Endothelial cell of umbilical vein (primary cell): ENCODE measurements around the gene ARHGAP30. TPM values are rescaled to one million over a fixed set of nuclear protein-coding genes. Genes with fewer than 3 reads are reported as not detected.
A peak's percentile ranks its signal among the peaks of the same experiment; 100 is the strongest.

Source experiments
- BruUV-seq: library from RNA; stranded (reverse); fragments of 400-500 nt; replicated peaks from 2 replicates; lab custom pipeline; 2021; lab: Mats Ljungman, UMichigan
- CTCF ChIA-PET: fragments of 300-600, 350-600 bp; sonication (Branson Sonifier 250); formaldehyde crosslinking; loops from one replicate; lab custom pipeline; 2021; ENCODE audit warnings: antibody characterized with exemption, inconsistent platforms; lab: Charles Lee
- POLR2A ChIA-PET: fragments of 300-600, 350-600 bp; sonication (Branson Sonifier 250); formaldehyde crosslinking; loops from one replicate; lab custom pipeline; 2021; ENCODE audit warnings: antibody characterized with exemption, inconsistent platforms; lab: Charles Lee
- DNase-seq: peaks from one replicate; pipeline ENCODE4 v3.0.0-alpha.2; 2011; ENCODE audit warnings: low read depth, low spot score
- FAIRE-seq: peaks from 2 replicates; lab custom pipeline; 2011; peaks lifted over from hg19 to GRCh38; lab: Jason Lieb, UNC
- H2AFZ ChIP-seq: 2 replicates; pipeline ENCODE4 v1.6.0; 2012; ENCODE audit warnings: low read depth, low read length, control low read depth, inconsistent platforms
- H3K27ac ChIP-seq: 2 replicates; pipeline ENCODE4 v1.5.1; 2011; ENCODE audit warnings: low read depth, mild to moderate bottlenecking, control low read depth, low read length, moderate library complexity; ENCODE audit not compliant: insufficient read depth
- H3K27me3 ChIP-seq, 2 experiments: 2 replicates each; pipeline versions ENCODE4 v1.6.0 to v1.6.1; 2011; ENCODE audit warnings: low read length in 2 of 2, mixed read lengths in 1 of 2; ENCODE audit not compliant: control insufficient read depth in 2 of 2, insufficient read depth in 2 of 2
- H3K36me3 ChIP-seq, 2 experiments: 2 replicates in 1 of 2; 3 replicates in 1 of 2; pipeline ENCODE4 v1.5.1; 2011; ENCODE audit warnings: low read length in 2 of 2, mild to moderate bottlenecking in 1 of 2, moderate library complexity in 1 of 2; ENCODE audit not compliant: control insufficient read depth in 2 of 2, insufficient read depth in 2 of 2; ENCODE audit errors: extremely low read depth in 1 of 2
- H3K4me1 ChIP-seq: 3 replicates; pipeline ENCODE4 v1.5.1; 2011; ENCODE audit warnings: mild to moderate bottlenecking, low read length; ENCODE audit not compliant: control insufficient read depth, insufficient read depth; ENCODE audit errors: extremely low read depth
- H3K4me2 ChIP-seq: 2 replicates; pipeline ENCODE4 v1.6.1; 2011; ENCODE audit warnings: low read length, control low read depth, mixed read lengths; ENCODE audit not compliant: insufficient read depth
- H3K4me3 ChIP-seq, 3 experiments: fragments of 200-600 bp in 1 of 3; sonication (generic), shearing (Covaris generic) in 1 of 3; replicated peaks in 1 of 3; 2 replicates each; pipeline ENCODE4 v1.5.1; 2011 to 2016; ENCODE audit warnings: control low read depth in 3 of 3, low read length in 3 of 3, mild to moderate bottlenecking in 2 of 3, inconsistent platforms in 1 of 3, low read depth in 1 of 3, moderate library complexity in 1 of 3; ENCODE audit not compliant: insufficient read depth in 1 of 3
- H3K79me2 ChIP-seq: 2 replicates; pipeline ENCODE4 v1.6.0; 2012; ENCODE audit warnings: low read length, inconsistent platforms; ENCODE audit not compliant: control insufficient read depth, insufficient read depth
- H3K9ac ChIP-seq: replicated peaks from 2 replicates; pipeline ENCODE3; 2011; ENCODE audit warnings: low read length, control low read depth; ENCODE audit not compliant: insufficient read depth; ENCODE audit errors: extremely low read depth
- H3K9me1 ChIP-seq: replicated peaks from 3 replicates; pipeline ENCODE4 v1.6.0; 2011; ENCODE audit warnings: mild to moderate bottlenecking, low read length; ENCODE audit not compliant: control insufficient read depth, insufficient read depth; ENCODE audit errors: extremely low read depth
- H3K9me3 ChIP-seq: replicated peaks from 2 replicates; pipeline ENCODE4 v1.5.1; 2012; ENCODE audit warnings: low read length, inconsistent platforms; ENCODE audit not compliant: control insufficient read depth, insufficient read depth
- H4K20me1 ChIP-seq: replicated peaks from 2 replicates; pipeline ENCODE3; 2011; ENCODE audit warnings: mild to moderate bottlenecking, low read length; ENCODE audit not compliant: control insufficient read depth, insufficient read depth; ENCODE audit errors: extremely low read depth
- EZH2 ChIP-seq: IDR thresholded peaks from 2 replicates; pipeline ENCODE4 v1.6.1; 2012; ENCODE audit warnings: borderline replicate concordance, low read depth, mild to moderate bottlenecking, moderate library complexity, low read length, inconsistent platforms; ENCODE audit not compliant: severe bottlenecking
- FOS ChIP-seq: IDR thresholded peaks from 2 replicates; pipeline ENCODE4 v1.6.1; 2011; ENCODE audit warnings: mild to moderate bottlenecking, low read length, moderate library complexity, borderline replicate concordance; ENCODE audit not compliant: insufficient read depth
- GATA2 ChIP-seq: IDR thresholded peaks from 2 replicates; pipeline ENCODE4 v1.7.0; 2011; ENCODE audit warnings: low read depth, mild to moderate bottlenecking, moderate library complexity, mixed read lengths, low read length; ENCODE audit not compliant: insufficient read length, insufficient read depth
- MAX ChIP-seq: IDR thresholded peaks from 2 replicates; pipeline ENCODE4 v1.6.1; 2011; ENCODE audit not compliant: insufficient read depth, insufficient read length
- POLR2A ChIP-seq: IDR thresholded peaks from 2 replicates; pipeline ENCODE4 v1.6.1; 2012; ENCODE audit warnings: low read depth, mild to moderate bottlenecking, control low read depth, low read length
- dilution Hi-C: fragments of 300-500 bp; cut with MboI; formaldehyde crosslinking; loops from one replicate; pipeline ENCODE4 v1.15.0; 2019; ENCODE audit warnings: low sequenced_read_pairs; ENCODE audit not compliant: extremely low pct_ligation_motif_present
- intact Hi-C: fragments of 100-400 bp; cut with micrococcal nuclease; formaldehyde crosslinking; loops from one replicate; pipeline ENCODE4 v1.10.0; 2022
- polyA plus RNA-seq, 4 experiments: library from polyadenylated mRNA; depleted of rRNA in 3 of 4; stranded (reverse) in 3 of 4; unstranded in 1 of 4; fragments of >200 nt; gene quantifications; 2 replicates each; pipeline versions ENCODE4 v1.2.1 to v1.2.3, GENCODE V29; 2011 to 2012; ENCODE audit warnings: missing spikeins in 1 of 4
- total RNA-seq: library from RNA; stranded (reverse); gene quantifications from 2 replicates; pipeline ENCODE4 v1.2.3, GENCODE V29; 2021
- TF ChIP-seq, protein P1 (sequence below), 2 donors: IDR thresholded peaks; 1 replicate in 1 of 2; 2 replicates in 1 of 2; pipeline ENCODE4 v1.5.1; 2011; ENCODE audit warnings: low read length in 2 of 2, mild to moderate bottlenecking in 2 of 2, moderate library complexity in 2 of 2, control low read depth in 1 of 2, inconsistent platforms in 1 of 2, low read depth in 1 of 2; ENCODE audit not compliant: insufficient read depth in 1 of 2; ENCODE audit errors: extremely low read depth in 1 of 2

ARHGAP30 gene
- total and polyA plus RNA-seq, 2 donors (not counting 3 experiments of a cell fraction or from before 2014, with no cell fraction given) = not detected

DNA sequence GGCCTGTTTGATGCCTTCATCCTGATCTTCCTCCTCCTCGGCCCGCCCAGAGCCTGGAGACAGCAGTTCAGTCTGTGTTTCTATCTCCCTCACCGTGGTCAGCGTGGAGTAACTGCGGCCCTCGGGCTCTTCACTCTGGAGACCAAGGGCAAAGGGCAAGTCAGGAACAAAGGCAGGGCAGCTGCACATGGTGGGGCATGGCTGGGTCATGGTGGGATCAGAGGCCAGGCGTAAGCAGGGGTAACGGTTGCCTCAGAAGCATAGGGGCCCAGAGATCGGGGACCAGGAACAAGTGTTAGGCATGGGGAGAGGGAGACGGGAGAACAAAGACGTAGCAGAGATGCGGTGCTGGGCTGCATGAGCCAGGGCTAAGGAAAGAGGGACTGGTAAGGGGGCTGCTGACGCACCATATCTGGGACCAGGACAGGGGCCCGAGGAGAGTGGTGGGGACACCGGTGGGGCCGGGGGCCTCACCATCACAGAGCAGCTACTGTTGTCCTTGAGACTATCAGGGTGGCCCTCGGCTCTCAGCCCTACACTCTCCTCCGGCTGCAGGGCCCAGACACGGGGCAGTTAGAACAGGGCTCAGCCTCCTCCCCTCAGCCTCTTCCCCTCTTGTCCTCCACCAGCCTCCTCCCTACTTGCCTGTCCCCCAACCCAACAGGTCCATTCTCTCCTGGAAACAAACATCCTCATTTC, 3.2 kb upstream of the ARHGAP30 start:
- intact Hi-C loops = no loop called here

GRCh38 chr1:161071886-161072371, 2.2 kb upstream of the ARHGAP30 start:
- BruUV-seq = no TSS peak
- Histone ChIP-seq H3K4me1 (no peaks in the 10 kb centered on the region), H2AFZ (no peak overlapping the region), H3K27ac (no peak overlapping the region), H4K20me1 (no peaks in the 10 kb centered on the region), H3K4me3 (no peak overlapping the region), H3K27me3 (no peaks in the 10 kb centered on the region), H3K4me2 (no peak overlapping the region), H3K9me3 (no peaks in the 10 kb centered on the region), H3K9ac (no peak overlapping the region), H3K36me3 (no peaks in the 10 kb centered on the region), H3K9me1 (no peaks in the 10 kb centered on the region), H3K79me2 (no peaks in the 10 kb centered on the region)
- DNase-seq = no peak
- dilution Hi-C loops = no loop called here
- POLR2A ChIA-PET = no interaction called here
- intact Hi-C loops = no loop called here
- CTCF ChIA-PET = interaction anchor here (0.8 to 1.4 kb wide), 4 partner anchors 26 to 74 kb away, joined by 3 to 8 read pairs (median 5); partner anchors contain the start of gene KLHDC9
- no peak for FAIRE-seq
- TF ChIP-seq, protein P1, sequence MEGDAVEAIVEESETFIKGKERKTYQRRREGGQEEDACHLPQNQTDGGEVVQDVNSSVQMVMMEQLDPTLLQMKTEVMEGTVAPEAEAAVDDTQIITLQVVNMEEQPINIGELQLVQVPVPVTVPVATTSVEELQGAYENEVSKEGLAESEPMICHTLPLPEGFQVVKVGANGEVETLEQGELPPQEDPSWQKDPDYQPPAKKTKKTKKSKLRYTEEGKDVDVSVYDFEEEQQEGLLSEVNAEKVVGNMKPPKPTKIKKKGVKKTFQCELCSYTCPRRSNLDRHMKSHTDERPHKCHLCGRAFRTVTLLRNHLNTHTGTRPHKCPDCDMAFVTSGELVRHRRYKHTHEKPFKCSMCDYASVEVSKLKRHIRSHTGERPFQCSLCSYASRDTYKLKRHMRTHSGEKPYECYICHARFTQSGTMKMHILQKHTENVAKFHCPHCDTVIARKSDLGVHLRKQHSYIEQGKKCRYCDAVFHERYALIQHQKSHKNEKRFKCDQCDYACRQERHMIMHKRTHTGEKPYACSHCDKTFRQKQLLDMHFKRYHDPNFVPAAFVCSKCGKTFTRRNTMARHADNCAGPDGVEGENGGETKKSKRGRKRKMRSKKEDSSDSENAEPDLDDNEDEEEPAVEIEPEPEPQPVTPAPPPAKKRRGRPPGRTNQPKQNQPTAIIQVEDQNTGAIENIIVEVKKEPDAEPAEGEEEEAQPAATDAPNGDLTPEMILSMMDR (IDR thresholded peaks at IDR 0.05; ENCODE audit: extremely low read depth in 1 of 2, insufficient read depth in 1 of 2, low read depth in 1 of 2, low read length in 2 of 2) = peak; percentile 25 to 26
- TF ChIP-seq POLR2A = no peak

More for the DNA sequence above, 3.2 kb upstream of the ARHGAP30 start:
- FAIRE-seq = no peak
- H3K36me3 ChIP-seq = no peaks in the 10 kb centered on the region
- dilution Hi-C loops = no loop called here
- no peak overlapping the region for H3K4me2 ChIP-seq
- ChIA-PET POLR2A (no interaction called here), CTCF (no interaction called here)
- no TSS peak for BruUV-seq
- no peaks in the 10 kb centered on the region for H3K27me3 ChIP-seq
- H3K4me1 ChIP-seq = no peaks in the 10 kb centered on the region
- H3K9me3 ChIP-seq = no peaks in the 10 kb centered on the region
- H4K20me1 ChIP-seq = no peaks in the 10 kb centered on the region
- H3K27ac ChIP-seq = no peak overlapping the region
- no peak overlapping the region for H3K9ac ChIP-seq
- no peak for DNase-seq
- TF ChIP-seq FOS = no peak
- no peak for TF ChIP-seq POLR2A
- TF ChIP-seq MAX = no peak
- TF ChIP-seq GATA2 = no peak
- no peak for TF ChIP-seq EZH2
- H3K79me2 ChIP-seq = no peaks in the 10 kb centered on the region
- H2AFZ ChIP-seq = no peak overlapping the region
- H3K9me1 ChIP-seq = no peaks in the 10 kb centered on the region
- H3K4me3 ChIP-seq = no peak overlapping the region
